Activated T-helper 17 cell treated with anti-CD3 and anti-CD28 coated beads, Interleukin-2, amount 50 U/mL, for 72 hours (primary cell): ENCODE data around the gene CCDC51. TPM values are rescaled to one million over a fixed set of nuclear protein-coding genes. Genes with fewer than 3 reads are reported as not detected.

Experiments used
- ATAC-seq: fragments of 150-1000 bp; cut with Tn5 transposase; replicated peaks from 2 replicates; pipeline ENCODE4 v1.10.0; 2021; ENCODE audit warnings: mild to moderate bottlenecking, moderate library complexity
- H3K27ac Mint-ChIP-seq: one replicate; pipeline ENCODE4 v1.8.0; 2022; ENCODE audit warnings: mixed read lengths
- H3K27me3 Mint-ChIP-seq: one replicate; pipeline ENCODE4 v1.8.0; 2022; ENCODE audit warnings: mixed read lengths
- H3K36me3 Mint-ChIP-seq: one replicate; pipeline ENCODE4 v1.8.0; 2022; ENCODE audit warnings: low read depth, mild to moderate bottlenecking, mixed read lengths
- H3K4me1 Mint-ChIP-seq: one replicate; pipeline ENCODE4 v1.8.0; 2022; ENCODE audit warnings: mixed read lengths
- H3K4me3 Mint-ChIP-seq: one replicate; pipeline ENCODE4 v1.8.0; 2022; ENCODE audit warnings: mild to moderate bottlenecking, mixed read lengths
- H3K9me3 Mint-ChIP-seq: one replicate; pipeline ENCODE4 v1.8.0; 2022; ENCODE audit warnings: mixed read lengths
- total RNA-seq, 2 donors: library from RNA; stranded (reverse); gene quantifications; one replicate each; pipeline ENCODE4 v1.2.3, GENCODE V29; 2022

Gene CCDC51
- total RNA-seq, 2 donors from 2014 or later = 15.5 to 28.4 TPM

GRCh38 chr3:48432411-48433371 is 7.2 kb downstream of the CCDC51 start:
- no peaks in the 10 kb centered on the region for H3K9me3 Mint-ChIP-seq
- no peak overlapping the region for H3K4me3 Mint-ChIP-seq
- no peak overlapping the region for H3K27ac Mint-ChIP-seq
- no peaks in the 10 kb centered on the region for H3K4me1 Mint-ChIP-seq
- peaks cover 25% of the 10 kb centered on the region for H3K36me3 Mint-ChIP-seq
- ATAC-seq = no peak
- H3K27me3 Mint-ChIP-seq = no peaks in the 10 kb centered on the region

- Mint-ChIP-seq H3K27ac (peak overlapping the region; percentile 75), H3K4me1 (no peaks in the 10 kb centered on the region), H3K36me3 (peaks cover 25% of the 10 kb centered on the region), H3K27me3 (no peaks in the 10 kb centered on the region), H3K9me3 (no peaks in the 10 kb centered on the region), H3K4me3 (peak overlapping the region; percentile 71)
- ATAC-seq = no peak
Measured at GRCh38 chr3:48431224-48432029, 8.5 kb downstream of the CCDC51 start.

GRCh38 chr3:48430708-48431101 is 9.2 kb downstream of the CCDC51 start:
- H3K4me3 Mint-ChIP-seq = peak overlapping the region; percentile 71
- no peaks in the 10 kb centered on the region for H3K9me3 Mint-ChIP-seq
- H3K27ac Mint-ChIP-seq = peak overlapping the region; percentile 75
- no peak for ATAC-seq
- H3K27me3 Mint-ChIP-seq = no peaks in the 10 kb centered on the region
- no peaks in the 10 kb centered on the region for H3K4me1 Mint-ChIP-seq
- H3K36me3 Mint-ChIP-seq = peaks cover 25% of the 10 kb centered on the region

GRCh38 chr3:48429960-48430707 is 9.8 kb downstream of the CCDC51 start, which contains the start of gene PLXNB1:
PLXNB1 (minus strand) TSS chr3:48430086; CDS start chr3:48424611, 5,475 bp downstream.
- ATAC-seq = no peak

GRCh38 chr3:48429317-48429959 is 10.5 kb downstream of the CCDC51 start:
- H3K4me3 Mint-ChIP-seq = peak overlapping the region; percentile 71
- H3K36me3 Mint-ChIP-seq = peaks cover 23% of the 10 kb centered on the region
- no peaks in the 10 kb centered on the region for H3K9me3 Mint-ChIP-seq
- peak overlapping the region; percentile 75 for H3K27ac Mint-ChIP-seq
- H3K4me1 Mint-ChIP-seq = no peaks in the 10 kb centered on the region
- ATAC-seq = peak; percentile 79
- H3K27me3 Mint-ChIP-seq = no peaks in the 10 kb centered on the region

More at GRCh38 chr3:48429960-48430707, 9.8 kb downstream of the CCDC51 start, which contains the start of gene PLXNB1:
- no peaks in the 10 kb centered on the region for H3K27me3 Mint-ChIP-seq
- H3K36me3 Mint-ChIP-seq = peaks cover 25% of the 10 kb centered on the region
- no peaks in the 10 kb centered on the region for H3K9me3 Mint-ChIP-seq
- H3K4me1 Mint-ChIP-seq = no peaks in the 10 kb centered on the region
- H3K27ac Mint-ChIP-seq = peak within 1 kb of the TSS; percentile 75
- peak within 1 kb of the TSS; percentile 71 for H3K4me3 Mint-ChIP-seq

GRCh38 chr3:48428572-48429316 is 11.2 kb downstream of the CCDC51 start:
- Mint-ChIP-seq H3K4me1 (no peaks in the 10 kb centered on the region), H3K27ac (no peak overlapping the region), H3K9me3 (no peaks in the 10 kb centered on the region), H3K4me3 (peak overlapping the region; percentile 41), H3K27me3 (no peaks in the 10 kb centered on the region), H3K36me3 (peaks cover 17% of the 10 kb centered on the region)
- ATAC-seq = peak; percentile 53

- ATAC-seq = no peak
- Mint-ChIP-seq H3K27me3 (no peaks in the 10 kb centered on the region), H3K4me1 (no peaks in the 10 kb centered on the region), H3K4me3 (peak overlapping the region; percentile 41), H3K9me3 (no peaks in the 10 kb centered on the region), H3K36me3 (peaks cover 17% of the 10 kb centered on the region), H3K27ac (no peak overlapping the region)
Measured at GRCh38 chr3:48428088-48428571, 11.8 kb downstream of the CCDC51 start.

- H3K27me3 Mint-ChIP-seq = no peaks in the 10 kb centered on the region
- H3K36me3 Mint-ChIP-seq = peaks cover 16% of the 10 kb centered on the region
- no peaks in the 10 kb centered on the region for H3K9me3 Mint-ChIP-seq
- no peak for ATAC-seq
- no peaks in the 10 kb centered on the region for H3K4me1 Mint-ChIP-seq
- peak overlapping the region; percentile 41 for H3K4me3 Mint-ChIP-seq
- no peak overlapping the region for H3K27ac Mint-ChIP-seq
Measured at GRCh38 chr3:48427630-48427962, 12.3 kb downstream of the CCDC51 start.

- H3K27ac Mint-ChIP-seq = no peak overlapping the region
- no peaks in the 10 kb centered on the region for H3K27me3 Mint-ChIP-seq
- H3K4me1 Mint-ChIP-seq = no peaks in the 10 kb centered on the region
- no peaks in the 10 kb centered on the region for H3K9me3 Mint-ChIP-seq
- ATAC-seq = no peak
- peaks cover 11% of the 10 kb centered on the region for H3K36me3 Mint-ChIP-seq
- no peak overlapping the region for H3K4me3 Mint-ChIP-seq
Measured at GRCh38 chr3:48426944-48427629, 12.8 kb downstream of the CCDC51 start.

- H3K4me1 Mint-ChIP-seq = no peaks in the 10 kb centered on the region
- H3K36me3 Mint-ChIP-seq = peaks cover 5% of the 10 kb centered on the region
- H3K4me3 Mint-ChIP-seq = no peak overlapping the region
Measured at GRCh38 chr3:48426401-48426909, 13.5 kb downstream of the CCDC51 start.

GRCh38 chr3:48425281-48425812 is 14.6 kb downstream of the CCDC51 start:
- H3K27me3 Mint-ChIP-seq = no peaks in the 10 kb centered on the region
- no peaks in the 10 kb centered on the region for H3K4me1 Mint-ChIP-seq
- H3K36me3 Mint-ChIP-seq = no peaks in the 10 kb centered on the region
- no peaks in the 10 kb centered on the region for H3K9me3 Mint-ChIP-seq
- no peak overlapping the region for H3K27ac Mint-ChIP-seq
- ATAC-seq = no peak
- H3K4me3 Mint-ChIP-seq = no peak overlapping the region

More at GRCh38 chr3:48426401-48426909, 13.5 kb downstream of the CCDC51 start:
- no peak overlapping the region for H3K27ac Mint-ChIP-seq
- H3K9me3 Mint-ChIP-seq = no peaks in the 10 kb centered on the region
- no peaks in the 10 kb centered on the region for H3K27me3 Mint-ChIP-seq
- no peak for ATAC-seq

GRCh38 chr3:48423883-48424695 is 15.8 kb downstream of the CCDC51 start:
- no peak for ATAC-seq
- H3K27ac Mint-ChIP-seq = peak overlapping the region; percentile 50
- no peaks in the 10 kb centered on the region for H3K36me3 Mint-ChIP-seq
- H3K27me3 Mint-ChIP-seq = no peaks in the 10 kb centered on the region
- no peak overlapping the region for H3K4me3 Mint-ChIP-seq
- no peaks in the 10 kb centered on the region for H3K9me3 Mint-ChIP-seq
- no peaks in the 10 kb centered on the region for H3K4me1 Mint-ChIP-seq
